Measurements from ENCODE around the gene ARID1B. TPM values are rescaled to one million over a fixed set of nuclear protein-coding genes. Genes with fewer than 3 reads are reported as not detected.

ARID1B gene
- total and polyA plus RNA-seq, 2 donors (not counting 1 experiment from before 2014, with no cell fraction given) = 47.2 to 280 TPM

DNA sequence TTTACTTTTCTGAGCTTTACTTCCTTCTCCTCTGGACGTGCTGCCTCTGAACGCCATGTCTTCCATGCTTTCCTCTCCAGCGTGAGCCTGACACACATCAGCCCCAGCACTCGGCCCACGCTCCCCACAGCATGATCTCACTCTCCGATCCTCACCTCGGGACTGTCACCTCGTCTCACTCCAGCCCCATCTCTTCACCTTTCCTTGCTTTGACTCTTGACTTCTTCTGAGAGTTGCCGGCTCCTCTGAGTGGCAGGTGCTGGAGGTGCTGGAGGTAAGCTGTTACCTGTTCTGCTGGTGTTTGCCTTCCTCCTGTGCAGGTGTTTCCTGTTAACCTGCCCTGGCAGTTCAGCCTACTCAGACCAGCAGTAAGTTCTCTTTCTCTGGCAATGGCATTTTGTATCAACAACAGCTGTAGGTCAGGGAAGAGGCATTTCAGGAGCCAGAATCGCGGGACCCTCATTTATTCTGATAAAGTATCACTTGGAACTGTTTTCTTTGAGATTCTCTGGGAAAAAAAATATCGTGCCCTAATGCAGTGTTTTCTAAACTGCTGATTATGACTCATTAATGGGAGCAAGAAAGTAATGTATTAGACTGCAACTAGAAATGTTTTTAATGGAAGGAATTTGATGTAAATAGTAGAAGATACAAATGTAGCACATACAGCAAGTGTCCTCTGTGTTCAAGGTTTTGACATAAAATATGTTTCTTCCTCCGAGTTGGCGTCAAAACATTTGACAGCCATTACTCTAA, 106.5 kb downstream of the ARID1B start:
- peak overlapping the region; percentile 5 for H3K9ac ChIP-seq (ENCODE audit: low read length)
- POLR2A ChIA-PET = interaction anchor here (0.5 to 0.6 kb wide), 3 partner anchors 24 to 145 kb away, joined by 3 to 5 read pairs (median 3); no protein-coding TSS in a partner anchor
- peaks cover 100% of the 10 kb centered on the region for H3K79me2 ChIP-seq (ENCODE audit: control insufficient read depth, insufficient read depth, low read length)
- H3K27ac Mint-ChIP-seq = peak overlapping the region; percentile 59
- H4K20me1 ChIP-seq (ENCODE audit: control insufficient read depth, insufficient read depth, low read length, poor library complexity, severe bottlenecking) = peaks cover 95% of the 10 kb centered on the region
- intact Hi-C loops (cut with micrococcal nuclease) = no loop called here
- H3K4me3 Mint-ChIP-seq = peak overlapping the region; percentile 62
- no peaks in the 10 kb centered on the region for H3K36me3 ChIP-seq (replicated peaks in 1 of 2; ENCODE audit: control extremely low read depth in 1 of 2, control insufficient read depth in 1 of 2, extremely low read depth in 1 of 2, insufficient read depth in 2 of 2, low read length in 1 of 2)
- H3K9me3 Mint-ChIP-seq (ENCODE audit: insufficient read depth) = no peaks in the 10 kb centered on the region
- H3K4me3 ChIP-seq (ENCODE audit: control extremely low read depth in 1 of 5, extremely low read depth in 1 of 5, insufficient read depth in 1 of 5, low read depth in 2 of 5, low read length in 4 of 5) = peak overlapping the region in 1 of 5 experiments; percentile 27
- no peaks in the 10 kb centered on the region for H3K9me3 ChIP-seq (ENCODE audit: control extremely low read depth in 1 of 3, control insufficient read depth in 2 of 3, insufficient read depth in 1 of 3, low read length in 2 of 3)
- 8% methylated on average over 9 of the region's 14 CpGs for WGBS (ENCODE audit: insufficient coverage)
- no peaks in the 10 kb centered on the region for H3K27me3 ChIP-seq (replicated peaks in 1 of 4; ENCODE audit: control extremely low read depth in 1 of 4, control insufficient read depth in 3 of 4, insufficient read depth in 4 of 4, low read length in 3 of 4)
- peaks cover 60 to 70% of the 10 kb centered on the region in 2 donors for H3K4me1 ChIP-seq (ENCODE audit: control insufficient read depth in 2 of 2, insufficient read depth in 2 of 2, low read length in 2 of 2)
- CTCF ChIA-PET = interaction anchor here (1.4 kb wide), 1 partner anchor 185 kb away, joined by 3 read pairs; no protein-coding TSS in a partner anchor
- ATAC-seq (ENCODE audit: low read depth) (peak; percentile 45), DNase-seq (peak; percentile 59)
- H3K27me3 Mint-ChIP-seq = no peaks in the 10 kb centered on the region
- peak overlapping the region; percentile 71 for H3K4me2 ChIP-seq (replicated peaks; ENCODE audit: low read depth, low read length, poor library complexity, severe bottlenecking)
- H3K27ac ChIP-seq (ENCODE audit: low read length in 2 of 2) = peak overlapping the region; percentile 8 to 31
- TF ChIP-seq, protein P1, sequence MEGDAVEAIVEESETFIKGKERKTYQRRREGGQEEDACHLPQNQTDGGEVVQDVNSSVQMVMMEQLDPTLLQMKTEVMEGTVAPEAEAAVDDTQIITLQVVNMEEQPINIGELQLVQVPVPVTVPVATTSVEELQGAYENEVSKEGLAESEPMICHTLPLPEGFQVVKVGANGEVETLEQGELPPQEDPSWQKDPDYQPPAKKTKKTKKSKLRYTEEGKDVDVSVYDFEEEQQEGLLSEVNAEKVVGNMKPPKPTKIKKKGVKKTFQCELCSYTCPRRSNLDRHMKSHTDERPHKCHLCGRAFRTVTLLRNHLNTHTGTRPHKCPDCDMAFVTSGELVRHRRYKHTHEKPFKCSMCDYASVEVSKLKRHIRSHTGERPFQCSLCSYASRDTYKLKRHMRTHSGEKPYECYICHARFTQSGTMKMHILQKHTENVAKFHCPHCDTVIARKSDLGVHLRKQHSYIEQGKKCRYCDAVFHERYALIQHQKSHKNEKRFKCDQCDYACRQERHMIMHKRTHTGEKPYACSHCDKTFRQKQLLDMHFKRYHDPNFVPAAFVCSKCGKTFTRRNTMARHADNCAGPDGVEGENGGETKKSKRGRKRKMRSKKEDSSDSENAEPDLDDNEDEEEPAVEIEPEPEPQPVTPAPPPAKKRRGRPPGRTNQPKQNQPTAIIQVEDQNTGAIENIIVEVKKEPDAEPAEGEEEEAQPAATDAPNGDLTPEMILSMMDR (IDR thresholded peaks at IDR 0.05) = no peak
- TF ChIP-seq EZH2 (IDR thresholded peaks at IDR 0.05; ENCODE audit: borderline replicate concordance, insufficient read depth, low read depth, low read length, poor library complexity, severe bottlenecking) = no peak
- peaks cover 86% of the 10 kb centered on the region for H3K4me1 Mint-ChIP-seq
- H2AFZ ChIP-seq (ENCODE audit: insufficient read depth, low read depth, low read length, poor library complexity, severe bottlenecking) = no peak overlapping the region

DNA sequence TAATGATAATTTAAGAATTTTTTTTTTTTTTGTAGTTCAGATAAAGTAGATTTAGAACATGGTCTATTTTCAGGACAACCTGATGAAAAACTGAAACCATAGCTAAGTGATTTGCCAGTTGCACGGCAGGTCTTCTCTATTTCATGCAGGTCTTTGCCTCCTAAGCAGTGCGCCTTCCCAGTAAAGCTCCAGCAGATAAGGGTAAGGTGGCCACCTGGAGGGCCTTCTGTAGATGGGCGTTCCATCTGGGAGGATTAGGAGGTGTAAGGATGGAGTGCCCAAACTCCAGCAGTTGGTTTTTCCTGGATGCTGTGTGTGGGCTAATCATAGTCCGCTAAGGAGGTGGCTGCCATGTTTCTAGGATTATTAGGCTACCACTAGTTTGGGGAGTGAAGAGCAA, 107.1 kb downstream of the ARID1B start:
- Histone ChIP-seq H3K27ac (ENCODE audit: low read length in 2 of 2) (no peak overlapping the region), H3K4me2 (replicated peaks; ENCODE audit: low read depth, low read length, poor library complexity, severe bottlenecking) (peak overlapping the region; percentile 14), H3K9ac (ENCODE audit: low read length) (no peak overlapping the region), H3K79me2 (ENCODE audit: control insufficient read depth, insufficient read depth, low read length) (peaks cover 100% of the 10 kb centered on the region), H3K27me3 (replicated peaks in 1 of 4; ENCODE audit: control extremely low read depth in 1 of 4, control insufficient read depth in 3 of 4, insufficient read depth in 4 of 4, low read length in 3 of 4) (no peaks in the 10 kb centered on the region), H4K20me1 (ENCODE audit: control insufficient read depth, insufficient read depth, low read length, poor library complexity, severe bottlenecking) (peaks cover 89% of the 10 kb centered on the region), H3K4me1 (ENCODE audit: control insufficient read depth in 2 of 2, insufficient read depth in 2 of 2, low read length in 2 of 2) (peaks cover 53 to 64% of the 10 kb centered on the region in 2 donors), H2AFZ (ENCODE audit: insufficient read depth, low read depth, low read length, poor library complexity, severe bottlenecking) (no peak overlapping the region), H3K9me3 (ENCODE audit: control extremely low read depth in 1 of 3, control insufficient read depth in 2 of 3, insufficient read depth in 1 of 3, low read length in 2 of 3) (no peaks in the 10 kb centered on the region), H3K36me3 (replicated peaks in 1 of 2; ENCODE audit: control extremely low read depth in 1 of 2, control insufficient read depth in 1 of 2, extremely low read depth in 1 of 2, insufficient read depth in 2 of 2, low read length in 1 of 2) (no peaks in the 10 kb centered on the region), H3K4me3 (ENCODE audit: control extremely low read depth in 1 of 5, extremely low read depth in 1 of 5, insufficient read depth in 1 of 5, low read depth in 2 of 5, low read length in 4 of 5) (no peak overlapping the region)
- ChIA-PET CTCF (no interaction called here), POLR2A (interaction anchor here (0.6 kb wide), 3 partner anchors 23 to 1163 kb away, joined by 3 to 4 read pairs (median 3); no protein-coding TSS in a partner anchor)
- 88% methylated on average over 4 of the region's 4 CpGs for WGBS (ENCODE audit: insufficient coverage)
- Mint-ChIP-seq H3K27me3 (no peaks in the 10 kb centered on the region), H3K4me3 (no peak overlapping the region), H3K27ac (no peak overlapping the region), H3K4me1 (peaks cover 83% of the 10 kb centered on the region), H3K9me3 (ENCODE audit: insufficient read depth) (no peaks in the 10 kb centered on the region)
- no peak for DNase-seq
- TF ChIP-seq, protein P1 (IDR thresholded peaks at IDR 0.05) = no peak
- no peak for TF ChIP-seq EZH2 (IDR thresholded peaks at IDR 0.05; ENCODE audit: borderline replicate concordance, insufficient read depth, low read depth, low read length, poor library complexity, severe bottlenecking)
- ATAC-seq (ENCODE audit: low read depth) = no peak
- intact Hi-C loops (cut with micrococcal nuclease) = no loop called here
